Left lung (tissue), 10 donors: ENCODE measurements around the gene HOXD11. TPM values are rescaled to one million over a fixed set of nuclear protein-coding genes. Genes with fewer than 3 reads are reported as not detected.

ENCODE experiments used
- ATAC-seq: fragments of 200-7000 bp; cut with Tn5 transposase; one replicate; pipeline ENCODE4 v1.9.1; 2020; ENCODE audit warnings: moderate library complexity
- DNase-seq, 4 donors: peaks; one replicate each; pipeline ENCODE4 v3.0.0-alpha.2; 2013 to 2020
- H3K27ac ChIP-seq, 2 donors: fragments of 200-600 bp; sonication (generic) in 1 of 2; one replicate each; pipeline versions ENCODE4 v1.5.0 to v1.8.0; 2020 to 2021
- H3K27me3 ChIP-seq, 2 donors: fragments of 200-600 bp; sonication (generic) in 1 of 2; one replicate each; pipeline versions ENCODE4 v1.5.0 to v1.8.0; 2020 to 2021
- H3K36me3 ChIP-seq, 2 donors: fragments of 200-600 bp; sonication (generic) in 1 of 2; one replicate each; pipeline versions ENCODE4 v1.5.0 to v1.8.0; 2020 to 2021
- H3K4me1 ChIP-seq, 2 donors: fragments of 200-600 bp; one replicate each; pipeline ENCODE4 v1.8.0; 2021
- H3K4me3 ChIP-seq, 2 donors: fragments of 200-600 bp; sonication (generic) in 1 of 2; one replicate each; pipeline versions ENCODE4 v1.5.0 to v1.8.0; 2020 to 2021; ENCODE audit warnings: mild to moderate bottlenecking in 1 of 2
- H3K9me3 ChIP-seq, 2 donors: fragments of 200-600 bp; sonication (generic) in 1 of 2; one replicate each; pipeline versions ENCODE4 v1.5.0 to v1.8.0; 2020 to 2021
- CTCF ChIP-seq, 2 donors: fragments of 200-600 bp; sonication (generic) in 1 of 2; IDR thresholded peaks; one replicate each; pipeline versions ENCODE4 v1.5.0 to v1.8.0; 2021; ENCODE audit warnings: antibody characterized with exemption in 2 of 2
- intact Hi-C, 2 donors: fragments of 100-400 bp; cut with DNase I; formaldehyde crosslinking; loops; one replicate each; pipeline versions ENCODE4 v1.11.2 to v1.14.2; 2022
- polyA plus RNA-seq, 6 donors: library from polyadenylated mRNA; unstranded; fragments of 120-200 nt; gene quantifications; one replicate each; pipeline ENCODE4 v1.2.1, GENCODE V29; 2013; ENCODE audit not compliant: insufficient read length in 6 of 6
- total RNA-seq, 2 donors: library from RNA; stranded (reverse); fragmentation: NEBNext Ultra II Directional; extraction: Animal tissue kit (Norgen Biotek cat#: 25700); gene quantifications; one replicate each; pipeline ENCODE4 v1.2.1, GENCODE V29; 2021
- donor health status: DM: no; HTN: yes; CAD: no.
- donor health status: DM: no; HTN: no; CAD: no.

The HOXD11 gene
- total and polyA plus RNA-seq, 8 donors: 0.21 to 0.51 (median 0.25) TPM; not detected in 5

GRCh38 chr2:176097820-176098365 lies 9.2 kb upstream of the HOXD11 start:
- H3K4me1 ChIP-seq: peaks cover 3 to 24% of the 10 kb centered on the region in 2 donors
- intact Hi-C loops: loop anchor here in 1 of 2 donors (10.0 kb wide), 1 partner anchor 413 kb away; no protein-coding TSS in a partner anchor
- H3K4me3 ChIP-seq: peak overlapping the region in 1 of 2 donors; percentile 34
- no peak for ATAC-seq
- TF ChIP-seq CTCF (IDR thresholded peaks at IDR 0.05): no peak
- H3K27ac ChIP-seq: no peak overlapping the region
- H3K36me3 ChIP-seq: no peaks in the 10 kb centered on the region
- peaks cover 99 to 100% of the 10 kb centered on the region in 2 donors for H3K27me3 ChIP-seq
- H3K9me3 ChIP-seq: no peaks in the 10 kb centered on the region
- DNase-seq: no peak

DNA sequence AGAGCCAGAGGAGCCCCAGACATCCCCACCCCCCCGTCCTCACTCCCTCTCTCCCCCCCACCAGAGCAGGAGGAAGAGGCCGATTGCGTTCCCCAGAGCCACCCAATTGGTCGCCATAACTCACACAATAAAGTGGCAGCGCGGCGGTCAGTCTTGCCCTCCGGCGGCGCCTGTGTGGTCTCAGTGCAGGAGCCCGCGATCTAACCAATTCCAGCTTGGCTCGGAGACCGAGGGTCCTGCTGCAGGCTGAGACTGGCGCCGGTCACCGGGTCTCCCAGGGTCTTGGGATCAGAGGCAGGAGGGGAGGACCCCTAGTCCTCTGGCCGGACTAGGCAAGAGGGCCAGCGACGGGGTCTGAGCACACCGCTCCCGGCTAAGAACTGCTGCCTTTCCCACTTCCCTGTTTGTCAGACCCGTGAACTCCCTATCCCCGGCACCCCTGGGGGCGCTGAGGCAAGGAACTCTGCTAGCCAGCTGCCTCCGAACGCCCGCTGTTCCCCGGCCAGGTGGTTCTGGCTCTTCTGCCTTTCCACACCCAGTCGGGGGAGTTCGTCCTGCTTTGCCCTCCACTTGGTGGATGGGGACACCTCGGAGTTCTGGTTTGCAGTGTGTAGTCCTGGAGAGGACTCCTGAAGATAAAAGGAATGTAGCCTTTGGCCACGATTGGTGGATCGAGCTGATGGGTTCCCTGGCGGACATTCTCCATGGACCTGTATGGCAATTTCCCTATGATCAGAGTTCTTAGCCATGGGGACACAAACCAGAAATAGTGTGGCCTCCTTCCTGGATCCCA lies 8.5 kb upstream of the HOXD11 start:
- Histone ChIP-seq H3K27ac (no peak overlapping the region), H3K9me3 (no peaks in the 10 kb centered on the region), H3K27me3 (peaks cover 99 to 100% of the 10 kb centered on the region in 2 donors), H3K4me1 (peaks cover 3 to 17% of the 10 kb centered on the region in 2 donors), H3K4me3 (no peak overlapping the region), H3K36me3 (no peaks in the 10 kb centered on the region)
- ATAC-seq (no peak), DNase-seq (peak in 1 of 4 donors; percentile 71)
- intact Hi-C loops: loop anchor here in 1 of 2 donors (10.0 kb wide), 1 partner anchor 414 kb away; no protein-coding TSS in a partner anchor
- no peak for TF ChIP-seq CTCF (IDR thresholded peaks at IDR 0.05)

- no peaks in the 10 kb centered on the region for H3K9me3 ChIP-seq
- intact Hi-C loops: loop anchor here in 1 of 2 donors (10.0 kb wide), 1 partner anchor 414 kb away; no protein-coding TSS in a partner anchor
Observed at GRCh38 chr2:176099159-176099727, 7.8 kb upstream of the HOXD11 start.

GRCh38 chr2:176099728-176100546 lies 7.1 kb upstream of the HOXD11 start, which contains the start of gene HOXD12:
HOXD12 (plus strand) TSS chr2:176099795; CDS start chr2:176099802, 7 bp downstream.
- Histone ChIP-seq H3K4me1 (peaks cover 3 to 26% of the 10 kb centered on the region in 2 donors), H3K9me3 (no peaks in the 10 kb centered on the region), H3K4me3 (no peak within 1 kb of the TSS), H3K36me3 (no peaks in the 10 kb centered on the region), H3K27ac (no peak within 1 kb of the TSS), H3K27me3 (peaks cover 99 to 100% of the 10 kb centered on the region in 2 donors)
- no peak for ATAC-seq
- peak in 1 of 4 donors; percentile 64 for DNase-seq
- no peak for TF ChIP-seq CTCF (IDR thresholded peaks at IDR 0.05)
- intact Hi-C loops: loop anchor here in 1 of 2 donors (10.0 kb wide), 1 partner anchor 415 kb away; no protein-coding TSS in a partner anchor

More at GRCh38 chr2:176099159-176099727, 7.8 kb upstream of the HOXD11 start:
- peaks cover 3 to 19% of the 10 kb centered on the region in 2 donors for H3K4me1 ChIP-seq
- peaks cover 99 to 100% of the 10 kb centered on the region in 2 donors for H3K27me3 ChIP-seq
- no peak overlapping the region for H3K27ac ChIP-seq
- no peak for ATAC-seq
- no peak for DNase-seq
- no peak overlapping the region for H3K4me3 ChIP-seq
- no peaks in the 10 kb centered on the region for H3K36me3 ChIP-seq
- no peak for TF ChIP-seq CTCF (IDR thresholded peaks at IDR 0.05)
